Measurements from ENCODE around the gene PLEKHH1.
A peak's percentile ranks its signal among the peaks of the same experiment; 100 is the strongest.

DNA sequence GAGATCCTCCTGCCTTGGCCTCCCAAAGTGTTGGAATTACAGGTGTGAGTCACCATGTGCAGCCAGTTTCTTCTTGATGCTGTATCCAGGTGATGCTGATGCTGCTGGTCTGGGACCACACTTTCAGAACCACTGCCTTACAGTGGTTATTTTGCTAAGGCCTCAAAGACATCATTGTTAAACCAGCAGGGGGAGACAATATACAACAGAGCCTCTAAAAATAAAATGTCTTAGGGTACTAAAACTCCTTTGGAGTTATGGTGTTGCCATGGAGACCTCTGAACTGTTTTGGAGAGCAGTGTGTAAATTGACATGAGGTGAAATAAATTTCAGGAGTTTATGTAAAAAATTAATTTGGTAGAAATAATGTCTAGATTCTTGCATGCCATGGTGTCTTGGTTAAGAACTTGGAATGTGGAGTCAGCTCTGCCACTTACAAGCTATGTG, 85.5 kb downstream of the PLEKHH1 start:
- TF ChIP-seq CTCF (IDR thresholded peaks at IDR 0.05) = peak; percentile 68
- no peak for TF ChIP-seq EZH2 (IDR thresholded peaks at IDR 0.05)
- TF ChIP-seq EZH2phosphoT487 (IDR thresholded peaks at IDR 0.05) = no peak
